ENCODE measurements around the gene NNMT.

DNA sequence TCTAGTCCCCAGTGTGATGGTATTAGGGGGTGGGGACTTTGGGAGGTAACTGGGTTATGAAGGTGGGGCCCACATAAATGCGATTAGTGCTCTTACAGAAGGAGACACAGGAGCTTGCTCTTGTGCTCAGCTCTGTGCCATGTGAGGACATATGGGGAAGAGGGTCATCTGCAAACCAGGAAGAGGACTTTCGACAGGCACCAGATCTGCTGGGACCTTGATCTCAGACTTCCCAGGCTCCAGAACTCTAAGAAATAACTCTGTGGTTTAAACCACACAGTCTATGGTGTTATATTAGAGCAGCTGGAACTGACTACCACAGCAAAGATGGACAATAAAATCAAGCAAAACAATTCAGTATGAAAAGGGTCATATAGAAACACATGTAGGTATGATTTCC lies 26.7 kb downstream of the NNMT start:
- no peak for TF ChIP-seq EZH2 (IDR thresholded peaks at IDR 0.05; ENCODE audit: low read length)
- TF ChIP-seq, protein P1, sequence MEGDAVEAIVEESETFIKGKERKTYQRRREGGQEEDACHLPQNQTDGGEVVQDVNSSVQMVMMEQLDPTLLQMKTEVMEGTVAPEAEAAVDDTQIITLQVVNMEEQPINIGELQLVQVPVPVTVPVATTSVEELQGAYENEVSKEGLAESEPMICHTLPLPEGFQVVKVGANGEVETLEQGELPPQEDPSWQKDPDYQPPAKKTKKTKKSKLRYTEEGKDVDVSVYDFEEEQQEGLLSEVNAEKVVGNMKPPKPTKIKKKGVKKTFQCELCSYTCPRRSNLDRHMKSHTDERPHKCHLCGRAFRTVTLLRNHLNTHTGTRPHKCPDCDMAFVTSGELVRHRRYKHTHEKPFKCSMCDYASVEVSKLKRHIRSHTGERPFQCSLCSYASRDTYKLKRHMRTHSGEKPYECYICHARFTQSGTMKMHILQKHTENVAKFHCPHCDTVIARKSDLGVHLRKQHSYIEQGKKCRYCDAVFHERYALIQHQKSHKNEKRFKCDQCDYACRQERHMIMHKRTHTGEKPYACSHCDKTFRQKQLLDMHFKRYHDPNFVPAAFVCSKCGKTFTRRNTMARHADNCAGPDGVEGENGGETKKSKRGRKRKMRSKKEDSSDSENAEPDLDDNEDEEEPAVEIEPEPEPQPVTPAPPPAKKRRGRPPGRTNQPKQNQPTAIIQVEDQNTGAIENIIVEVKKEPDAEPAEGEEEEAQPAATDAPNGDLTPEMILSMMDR (optimal IDR thresholded peaks at IDR 0.05 in 1 of 3, IDR thresholded peaks at IDR 0.05 in 1 of 3, conservative IDR thresholded peaks at IDR 0.05 in 1 of 3; ENCODE audit: extremely low read depth in 1 of 3, insufficient read depth in 2 of 3, low read length in 3 of 3) = no peak

Data from keratinocyte (primary cell).